Measurements from ENCODE around the gene SNAI3.

- TF ChIP-seq CTCF (conservative IDR thresholded peaks at IDR 0.05; ENCODE audit: low read depth, low read length) (no peak), BHLHE40 (IDR thresholded peaks at IDR 0.05; ENCODE audit: low read depth, low read length) (no peak), POLR2A (IDR thresholded peaks at IDR 0.05; ENCODE audit: low read depth, low read length) (no peak), RFX5 (IDR thresholded peaks at IDR 0.05; ENCODE audit: low read depth, low read length) (no peak), SMC3 (IDR thresholded peaks at IDR 0.05; ENCODE audit: low read depth, low read length) (no peak)
Measured at GRCh38 chr16:88656291-88656980, 29.9 kb downstream of the SNAI3 start.

Data from IMR-90 (cell line).